Measurements from ENCODE around the gene ASXL2. TPM values are rescaled to one million over a fixed set of nuclear protein-coding genes. Genes with fewer than 3 reads are reported as not detected.

The ASXL2 gene
- total RNA-seq, 1 experiment from 2014 or later, result 37.8 TPM

- TF ChIP-seq E2F1 (CRISPR knock-in tag; IDR thresholded peaks at IDR 0.05) (no peak), NFE2L1 (CRISPR knock-in tag; IDR thresholded peaks at IDR 0.05) (no peak), ZNF416 (CRISPR knock-in tag; IDR thresholded peaks at IDR 0.05) (no peak), FOXJ3 (CRISPR knock-in tag; IDR thresholded peaks at IDR 0.05; ENCODE audit: borderline replicate concordance) (no peak), HMGXB4 (CRISPR knock-in tag; IDR thresholded peaks at IDR 0.05) (no peak), ESRRA (CRISPR knock-in tag; IDR thresholded peaks at IDR 0.05; ENCODE audit: borderline replicate concordance) (no peak), MLX (CRISPR knock-in tag; IDR thresholded peaks at IDR 0.05) (no peak), USF2 (CRISPR knock-in tag; IDR thresholded peaks at IDR 0.05) (no peak), CREB1 (CRISPR knock-in tag; IDR thresholded peaks at IDR 0.05) (no peak), ATF2 (CRISPR knock-in tag; IDR thresholded peaks at IDR 0.05; ENCODE audit: borderline replicate concordance, low read depth) (no peak)
Measured at GRCh38 chr2:25690058-25690457, 188.2 kb downstream of the ASXL2 start (continued).

GRCh38 chr2:25688236-25688635 is 190.1 kb downstream of the ASXL2 start:
- TF ChIP-seq ZNF512 (CRISPR knock-in tag; IDR thresholded peaks at IDR 0.05; ENCODE audit: borderline replicate concordance) (no peak), ZNF121 (CRISPR knock-in tag; IDR thresholded peaks at IDR 0.05) (no peak), IRF1 (CRISPR knock-in tag; IDR thresholded peaks at IDR 0.05) (no peak), OVOL2 (CRISPR knock-in tag; IDR thresholded peaks at IDR 0.05; ENCODE audit: borderline replicate concordance) (no peak), ATF1 (CRISPR knock-in tag; IDR thresholded peaks at IDR 0.05) (no peak), ZBTB21 (CRISPR knock-in tag; IDR thresholded peaks at IDR 0.05; ENCODE audit: borderline replicate concordance) (no peak), JUN (CRISPR knock-in tag; IDR thresholded peaks at IDR 0.05) (no peak), ZMAT4 (CRISPR knock-in tag; IDR thresholded peaks at IDR 0.05) (no peak), NFATC4 (CRISPR knock-in tag; IDR thresholded peaks at IDR 0.05) (no peak), TCF7 (CRISPR knock-in tag; IDR thresholded peaks at IDR 0.05; ENCODE audit: low read depth) (no peak), ZNF317 (CRISPR knock-in tag; IDR thresholded peaks at IDR 0.05; ENCODE audit: borderline replicate concordance, low read depth) (no peak), ESRRA (CRISPR knock-in tag; IDR thresholded peaks at IDR 0.05; ENCODE audit: borderline replicate concordance) (no peak), CREB1 (CRISPR knock-in tag; IDR thresholded peaks at IDR 0.05) (no peak)
- ChIA-PET CTCF (interaction anchor here (0.7 to 1.8 kb wide), 3 partner anchors 12 to 373 kb away, joined by 3 to 6 read pairs (median 4); no protein-coding TSS in a partner anchor), POLR2A (no interaction called here)
- Mint-ChIP-seq H3K36me3 (no peaks in the 10 kb centered on the region), H3K4me1 (no peaks in the 10 kb centered on the region), H3K9me3 (no peaks in the 10 kb centered on the region), H3K27me3 (ENCODE audit: low read depth) (no peaks in the 10 kb centered on the region; the same call in 1 of the 2 replicates), H3K4me3 (no peak overlapping the region), H3K27ac (no peak overlapping the region)
- no peak for DNase-seq (ENCODE audit: low spot score)
- ATAC-seq, result no peak

All from WTC11 (cell line).